Islet precursor cell (in vitro differentiated cells): ENCODE data around the gene OGFOD3.

Experiments used
- DNase-seq: peaks from one replicate; pipeline ENCODE4 v3.0.0-alpha.2; 2018

OGFOD3 gene

DNA sequence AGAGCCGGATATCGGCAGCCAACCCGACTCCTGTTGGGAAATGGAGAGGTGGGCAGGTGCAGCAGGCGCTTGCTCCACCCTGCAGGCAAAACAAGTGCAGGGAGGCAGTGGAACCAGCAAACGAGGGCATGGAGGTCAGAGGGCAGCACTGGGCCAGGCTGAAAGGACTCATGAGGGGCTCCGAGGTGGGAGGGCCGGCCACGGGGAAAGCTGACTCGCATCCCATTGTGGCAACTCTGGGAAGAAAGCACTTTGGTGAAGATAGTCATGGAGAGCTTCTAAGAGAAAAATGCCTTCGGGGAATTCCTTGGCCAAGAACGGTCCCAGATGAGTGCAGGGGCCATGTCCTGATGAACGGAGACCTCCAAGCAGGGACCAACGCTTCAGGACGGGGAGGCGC, 27.7 kb upstream of the OGFOD3 start:
- DNase-seq, result peak; percentile 53

DNA sequence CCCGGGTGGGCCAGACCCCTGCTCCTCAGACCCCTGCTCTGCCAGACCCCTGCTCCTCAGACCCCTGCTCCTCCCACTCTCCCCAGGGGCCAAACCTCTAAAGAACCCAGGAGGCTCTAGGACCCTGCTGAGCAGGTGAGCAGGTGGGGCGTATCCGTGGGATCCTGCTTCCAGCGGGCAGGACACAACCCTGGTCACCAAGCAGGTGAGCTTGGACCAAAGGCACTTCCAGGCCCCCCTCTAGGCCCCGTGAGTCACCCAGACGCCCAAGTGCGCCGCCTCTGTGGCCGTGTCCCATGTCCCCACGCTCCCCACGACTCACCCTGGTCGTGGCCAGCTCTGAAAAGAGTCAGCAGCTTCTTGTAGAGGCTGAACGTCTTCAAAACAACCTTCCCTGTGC, 27.2 kb upstream of the OGFOD3 start:
- no peak for DNase-seq

DNA sequence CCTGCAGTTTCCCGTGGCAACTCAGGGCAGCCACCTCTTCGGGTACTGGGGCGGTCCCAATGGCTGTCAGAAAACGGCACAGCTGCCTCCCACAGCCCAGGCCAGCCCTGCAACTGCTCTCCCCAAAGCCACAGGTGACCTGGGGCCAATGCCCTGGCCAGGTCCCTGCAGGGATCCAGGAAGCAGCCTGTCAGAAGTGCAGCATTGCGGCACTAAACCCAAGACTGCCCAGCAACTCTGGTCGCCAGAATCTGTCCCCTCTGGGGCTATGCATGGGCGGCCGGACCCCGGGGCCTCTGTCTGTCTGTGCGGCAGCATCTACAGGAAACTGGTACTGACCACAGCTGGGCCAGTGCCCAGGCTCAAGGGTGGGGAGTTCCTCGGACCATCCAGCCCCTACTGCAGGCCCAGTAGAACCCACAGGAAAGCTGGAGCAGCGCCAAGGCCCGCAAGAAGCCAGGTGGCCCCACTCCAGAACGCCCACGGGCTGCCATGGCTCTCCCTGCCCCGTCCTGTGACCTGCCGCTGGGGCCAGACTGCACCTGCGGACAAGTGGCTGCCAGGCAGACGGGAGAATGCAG, 26.6 kb upstream of the OGFOD3 start:
- DNase-seq, result no peak

DNA sequence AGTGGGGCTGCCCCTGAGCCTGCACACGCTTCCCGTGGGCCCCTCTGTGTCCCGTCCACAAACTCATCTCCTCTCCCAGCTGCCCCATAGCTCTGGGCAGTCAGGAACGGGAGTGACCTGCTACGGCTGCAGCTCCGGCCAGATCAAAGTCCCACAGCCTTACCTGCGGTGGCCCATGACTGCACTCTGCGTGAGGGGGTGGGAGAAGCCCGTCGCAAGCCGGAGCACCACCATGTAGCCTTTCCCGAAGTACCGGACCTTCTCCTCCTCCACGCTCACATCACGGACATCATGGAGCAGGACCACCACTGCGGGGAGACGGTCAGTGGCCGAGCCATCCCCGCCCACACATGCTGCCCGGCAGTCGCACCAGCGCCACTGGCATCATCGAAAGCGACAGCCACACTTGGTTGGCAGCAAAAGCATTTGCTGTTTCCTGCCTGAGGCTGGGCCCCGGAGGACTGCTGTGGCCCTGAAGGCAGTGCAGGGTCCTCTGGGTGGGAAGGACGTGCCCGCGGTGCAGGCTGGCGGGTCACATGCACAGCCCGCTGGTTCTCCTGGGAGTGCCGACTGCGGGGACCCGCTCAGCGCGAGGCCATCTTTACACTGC, 26.0 kb upstream of the OGFOD3 start:
- no peak for DNase-seq

DNA sequence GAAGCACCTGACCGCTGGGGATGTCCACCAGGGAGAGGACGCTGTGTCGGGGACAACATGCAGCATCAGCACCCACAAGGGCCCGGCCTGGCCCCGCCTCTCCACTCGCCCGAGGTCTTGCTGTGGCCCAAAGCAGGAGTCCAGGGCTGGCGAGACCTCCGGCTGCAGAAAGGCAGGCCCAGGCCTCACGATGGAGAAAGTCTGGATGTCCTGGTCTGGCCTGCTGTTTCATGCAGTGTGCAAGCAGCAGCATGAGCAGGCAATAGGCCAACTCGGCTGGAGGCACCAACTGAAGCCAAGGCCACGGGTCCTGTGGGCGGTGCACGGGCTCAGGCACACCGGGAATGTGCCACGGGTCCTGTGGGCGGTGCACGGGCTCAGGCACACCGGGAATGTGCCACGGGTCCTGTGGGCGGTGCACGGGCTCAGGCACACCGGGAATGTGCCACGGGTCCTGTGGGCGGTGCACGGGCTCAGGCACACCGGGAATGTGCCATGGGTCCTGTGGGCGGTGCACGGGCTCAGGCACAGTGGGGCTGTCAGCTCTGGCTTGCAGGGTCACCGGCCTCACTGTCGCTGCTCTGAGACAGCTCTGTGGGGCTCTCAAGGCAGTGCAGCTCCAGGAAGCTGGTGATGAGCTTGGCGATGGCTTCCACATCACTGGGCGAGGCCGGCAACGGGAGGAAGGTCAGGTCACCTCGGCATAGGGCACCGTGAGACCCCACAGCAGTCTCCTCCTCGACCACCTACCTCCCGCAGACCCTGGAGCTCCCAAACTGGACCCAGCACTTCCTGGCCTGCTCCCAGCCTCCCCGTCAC, 25.3 kb upstream of the OGFOD3 start:
- DNase-seq, result no peak

DNA sequence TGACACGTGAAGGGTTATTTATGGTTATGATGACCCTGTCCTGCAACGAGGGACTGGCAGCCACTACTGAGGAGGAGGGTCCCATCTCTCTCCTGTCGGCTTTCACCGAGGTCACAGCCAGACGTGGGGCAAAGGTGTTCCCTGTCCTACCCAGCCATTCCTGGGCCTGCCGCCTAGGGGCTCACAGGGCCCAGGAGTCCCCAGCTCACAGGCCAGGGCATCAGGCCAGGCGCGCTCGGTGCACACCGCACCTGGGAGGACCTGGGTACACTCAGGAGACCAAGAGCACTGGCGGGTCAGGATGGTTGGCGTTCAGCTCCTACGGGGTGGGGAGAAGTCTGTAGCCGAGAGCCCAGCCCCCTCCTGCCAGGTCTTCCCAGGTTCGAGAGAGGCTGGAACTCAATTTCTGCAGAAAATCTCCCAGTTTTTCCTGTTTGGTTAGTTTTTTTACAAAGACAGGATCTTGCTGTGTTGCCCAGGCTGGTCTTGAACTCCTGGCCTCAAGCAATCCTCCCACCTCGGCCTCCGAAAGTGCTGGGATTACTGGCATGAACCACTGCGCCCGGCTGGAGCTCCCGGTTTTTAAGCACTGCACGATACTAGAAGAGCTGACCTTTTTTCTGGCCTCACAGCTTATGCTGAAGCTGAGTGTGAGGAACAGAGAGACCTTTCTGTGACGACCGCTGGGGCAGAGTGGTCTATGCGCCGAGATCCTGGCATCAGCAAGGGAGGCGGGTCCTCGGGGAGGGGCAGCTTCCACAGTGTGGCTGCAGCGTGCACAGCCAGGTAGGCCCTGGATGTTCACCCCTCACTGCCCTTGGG, 24.5 kb upstream of the OGFOD3 start:
- DNase-seq, result no peak

DNA sequence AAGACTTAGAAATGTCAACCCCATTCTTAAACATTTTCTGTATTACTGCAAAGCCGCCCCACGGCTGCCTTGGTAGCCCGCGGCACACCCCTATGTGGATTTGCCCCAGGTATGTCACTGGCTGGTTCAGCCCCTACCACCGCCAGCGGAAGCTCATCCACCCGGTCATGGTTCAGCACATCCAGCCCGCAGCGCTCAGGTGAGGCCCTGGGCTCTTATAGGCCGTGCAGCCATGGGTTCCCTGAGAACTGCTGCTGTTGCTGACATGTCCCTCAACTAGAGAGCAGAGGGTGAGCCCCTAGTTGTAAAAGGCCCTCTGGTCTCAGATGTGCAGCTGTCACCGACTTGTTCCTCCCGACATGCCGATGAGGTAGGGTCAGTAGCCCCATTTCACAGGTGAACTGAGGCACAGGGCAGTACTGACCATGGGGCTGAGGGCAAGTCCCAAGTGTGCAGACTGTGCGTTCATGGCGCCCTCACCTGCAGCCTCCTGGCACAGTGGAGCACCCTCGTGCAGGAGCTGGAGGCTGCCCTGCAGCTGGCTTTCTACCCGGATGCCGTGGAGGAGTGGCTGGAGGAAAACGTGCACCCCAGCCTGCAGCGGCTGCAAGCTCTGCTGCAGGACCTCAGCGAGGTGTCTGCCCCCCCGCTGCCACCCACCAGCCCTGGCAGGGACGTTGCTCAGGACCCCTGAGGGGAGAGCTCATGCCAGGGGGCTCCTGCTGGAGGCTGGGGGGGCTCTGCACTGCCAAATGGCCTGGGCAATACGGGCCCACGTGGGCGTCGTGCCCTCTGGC, 23.5 kb upstream of the OGFOD3 start:
- no peak for DNase-seq

DNA sequence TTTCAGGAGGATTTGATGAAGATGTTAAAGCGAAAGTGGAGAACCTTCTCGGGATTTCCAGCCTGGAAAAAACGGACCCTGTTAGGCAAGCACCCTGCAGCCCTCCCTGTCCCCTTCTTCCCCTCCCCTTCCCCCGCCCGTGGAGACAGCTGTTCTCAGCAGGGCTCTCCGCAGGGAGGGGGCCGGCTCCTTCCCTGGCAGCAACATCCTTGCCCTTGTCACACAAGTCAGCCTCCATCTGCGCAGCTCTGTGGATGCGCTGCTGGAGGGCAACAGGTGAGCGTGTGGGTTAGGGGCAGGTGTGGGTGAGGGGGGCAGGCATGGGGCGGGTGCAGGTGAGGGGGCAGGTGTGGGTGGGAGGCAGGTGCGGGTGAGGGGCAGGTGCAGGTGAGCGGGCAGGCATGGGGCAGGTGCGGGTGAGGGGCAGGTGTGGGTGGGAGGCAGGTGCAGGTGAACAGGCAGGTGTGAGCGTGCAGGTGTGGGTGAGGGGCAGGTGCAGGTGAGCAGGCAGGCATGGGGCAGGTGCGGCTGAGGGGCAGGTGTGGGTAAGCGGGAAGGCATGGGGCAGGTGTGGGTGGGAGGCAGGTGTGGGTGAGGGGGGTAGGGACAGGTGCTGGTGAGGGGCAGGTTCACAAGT, 22.7 kb upstream of the OGFOD3 start:
- DNase-seq, result no peak

DNA sequence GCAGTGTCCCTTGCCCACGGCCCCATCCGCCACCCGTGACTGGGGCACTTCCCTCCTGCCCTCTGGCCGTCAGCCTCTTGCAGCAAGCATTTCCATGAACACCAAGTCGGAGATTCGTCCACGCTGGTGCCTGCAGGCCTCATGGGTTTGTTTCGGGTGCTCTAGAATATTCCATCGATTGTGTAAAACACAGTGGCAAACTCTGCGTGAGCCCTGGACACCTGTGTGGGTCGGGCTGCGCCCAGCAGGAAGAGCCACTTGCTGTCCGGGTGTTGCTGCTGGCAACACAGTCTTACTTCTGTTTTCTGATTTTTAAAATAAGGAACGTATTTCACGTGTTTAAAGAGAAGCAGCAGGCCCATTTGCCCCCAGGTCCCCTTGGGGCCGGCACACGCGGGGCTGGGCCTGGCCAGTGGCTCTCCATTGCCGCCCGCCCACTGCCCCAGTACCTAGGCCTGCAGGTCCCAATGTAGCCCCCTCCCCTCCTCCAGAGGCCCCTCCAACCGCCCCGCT, 22.1 kb upstream of the OGFOD3 start:
- DNase-seq, result no peak

DNA sequence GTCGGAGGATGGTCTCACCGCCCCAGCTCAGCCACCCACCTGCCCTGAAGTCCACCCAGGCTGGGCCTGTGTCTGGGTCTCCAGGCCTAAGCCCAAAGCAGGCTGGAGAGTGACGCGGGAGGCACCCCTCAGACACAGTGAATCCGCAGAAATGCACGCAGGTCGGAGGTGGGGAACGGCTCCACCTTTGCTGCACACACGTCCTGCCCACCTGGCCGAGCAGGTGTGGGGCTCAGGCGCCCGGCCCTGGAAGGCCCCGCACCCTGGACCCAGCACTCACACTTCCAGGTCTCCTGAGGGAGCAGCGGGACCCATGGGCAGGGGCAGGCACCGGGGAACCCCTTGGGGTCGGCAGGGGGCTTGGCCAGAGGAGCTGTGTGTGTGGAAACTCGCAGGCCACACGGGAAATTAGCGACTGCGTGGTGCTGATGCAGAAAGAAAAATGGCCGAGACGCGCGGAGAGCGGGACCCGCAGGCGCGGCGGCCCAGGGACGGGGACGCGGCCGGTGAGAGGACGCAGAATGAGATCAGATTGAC, 21.5 kb upstream of the OGFOD3 start:
- no peak for DNase-seq

DNA sequence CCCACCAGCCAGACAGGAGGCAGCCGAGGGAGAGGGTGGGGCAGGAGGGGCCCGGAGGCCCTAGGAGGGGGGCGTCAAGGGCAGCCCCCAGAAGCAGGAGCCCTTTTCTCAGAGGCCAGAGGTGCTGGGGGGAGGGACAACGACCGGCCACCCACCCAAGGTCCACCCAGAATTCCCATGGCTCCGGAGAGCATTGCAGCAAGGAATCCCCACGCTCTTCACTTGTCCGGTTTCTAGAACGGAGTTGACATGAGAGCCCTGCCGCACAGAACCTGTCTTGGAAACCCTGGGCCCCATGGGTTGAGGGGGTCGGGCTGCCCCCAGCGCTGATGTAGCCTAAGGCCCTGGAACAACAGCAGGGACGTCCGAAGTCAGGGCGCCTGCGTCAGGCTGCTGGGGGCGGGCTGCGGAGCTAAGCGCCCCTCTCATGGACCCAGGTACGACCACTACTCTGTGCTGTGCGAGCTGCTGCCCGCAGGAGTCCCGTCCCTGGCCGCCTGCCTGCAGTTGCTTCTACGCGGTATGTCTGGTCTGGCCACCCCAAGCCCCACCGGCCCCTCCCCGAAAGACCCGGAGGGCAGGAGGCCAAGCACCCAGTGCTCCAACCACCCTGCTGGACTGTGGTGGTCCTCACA, 20.9 kb upstream of the OGFOD3 start:
- no peak for DNase-seq

DNA sequence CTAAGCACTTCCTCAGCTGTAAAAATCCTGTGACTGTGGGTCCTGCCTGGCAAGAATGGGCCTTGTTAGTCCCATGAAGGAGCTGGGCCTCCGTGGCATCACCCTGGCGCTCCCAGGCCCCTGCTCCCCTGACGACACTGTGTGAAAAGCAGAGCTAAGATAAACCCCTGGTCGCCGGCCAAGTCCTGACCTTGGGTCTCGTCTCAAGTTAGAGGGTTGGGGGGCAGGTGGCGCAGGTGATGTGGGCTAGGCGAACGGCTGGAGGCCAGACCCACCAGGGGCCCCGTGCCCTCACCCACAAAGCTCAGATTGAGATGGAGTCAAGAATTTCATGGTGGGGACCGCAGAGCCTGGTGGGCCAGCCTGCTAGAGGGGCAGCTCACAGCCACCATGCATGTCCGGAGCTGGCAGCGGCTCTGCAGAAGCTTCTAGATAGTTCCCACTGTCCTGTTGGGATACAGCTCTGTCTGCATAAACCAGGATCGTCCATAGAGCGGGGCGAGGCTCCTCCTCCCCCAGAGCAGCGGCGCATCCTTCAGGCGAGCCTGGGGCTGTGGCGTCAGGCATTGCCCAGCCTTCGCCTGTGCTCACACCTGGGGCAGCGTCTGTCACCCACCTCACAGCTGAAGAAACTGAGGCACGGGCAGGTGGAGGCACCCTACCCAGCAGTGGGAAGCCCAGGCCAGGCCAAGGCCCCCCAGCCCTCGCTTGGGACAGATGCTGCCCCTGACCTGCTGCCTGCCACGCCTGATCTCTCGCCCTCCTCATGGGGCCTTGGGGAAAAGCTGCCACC, 20.2 kb upstream of the OGFOD3 start:
- no peak for DNase-seq

DNA sequence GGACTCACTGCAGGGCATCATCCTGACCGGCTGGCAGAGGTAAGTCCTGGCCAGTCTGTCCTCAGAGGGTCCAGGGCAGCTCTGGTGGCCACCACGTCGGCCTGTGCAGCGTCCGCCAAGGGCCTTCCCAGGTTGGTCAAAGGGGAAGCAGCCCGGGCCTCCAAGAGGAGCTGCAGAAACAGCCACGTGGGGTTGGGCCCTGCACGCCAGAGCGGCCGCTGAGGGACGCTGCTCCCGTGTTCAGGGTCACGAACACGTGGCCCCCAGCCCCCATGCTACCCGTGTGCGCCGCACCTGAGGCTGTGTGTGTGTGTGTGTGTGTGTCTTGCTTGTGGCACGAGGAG, 18.9 kb upstream of the OGFOD3 start:
- DNase-seq, result no peak

DNA sequence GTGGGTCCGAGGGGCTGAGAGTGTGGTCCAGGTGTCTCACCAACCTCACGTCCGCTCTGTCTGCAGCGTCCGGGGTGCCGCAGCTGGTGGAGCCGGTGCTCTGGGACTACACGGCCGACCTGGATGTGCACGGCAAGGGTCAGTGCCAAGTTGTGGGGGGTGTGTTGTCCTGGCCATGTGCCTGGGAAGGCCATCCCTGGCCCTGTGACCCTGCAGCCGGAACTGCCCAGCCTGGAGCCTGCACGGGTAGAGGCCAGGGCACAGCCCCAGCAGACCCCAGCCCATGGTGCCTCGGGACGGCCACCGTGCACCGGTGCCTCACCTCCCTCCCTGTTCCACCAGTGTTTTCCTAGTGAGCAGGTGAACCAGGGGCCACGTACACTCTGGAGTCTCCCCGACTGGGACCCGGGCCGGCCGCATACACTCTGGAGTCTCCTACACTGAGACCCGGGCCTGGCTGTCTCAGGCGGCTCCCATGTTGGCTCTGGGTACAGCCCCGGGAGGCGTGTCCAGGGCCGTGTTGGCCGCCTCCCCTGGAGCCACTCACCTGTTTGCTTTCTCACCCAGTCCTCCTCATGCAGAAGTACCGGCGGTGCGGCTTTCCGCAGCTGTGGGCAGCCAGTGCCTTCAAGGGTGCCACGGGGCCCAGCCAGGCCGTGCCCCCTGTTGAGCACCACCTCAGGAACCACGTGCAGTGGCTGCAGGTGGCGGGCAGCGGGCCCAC, 18.4 kb upstream of the OGFOD3 start:
- no peak for DNase-seq

DNA sequence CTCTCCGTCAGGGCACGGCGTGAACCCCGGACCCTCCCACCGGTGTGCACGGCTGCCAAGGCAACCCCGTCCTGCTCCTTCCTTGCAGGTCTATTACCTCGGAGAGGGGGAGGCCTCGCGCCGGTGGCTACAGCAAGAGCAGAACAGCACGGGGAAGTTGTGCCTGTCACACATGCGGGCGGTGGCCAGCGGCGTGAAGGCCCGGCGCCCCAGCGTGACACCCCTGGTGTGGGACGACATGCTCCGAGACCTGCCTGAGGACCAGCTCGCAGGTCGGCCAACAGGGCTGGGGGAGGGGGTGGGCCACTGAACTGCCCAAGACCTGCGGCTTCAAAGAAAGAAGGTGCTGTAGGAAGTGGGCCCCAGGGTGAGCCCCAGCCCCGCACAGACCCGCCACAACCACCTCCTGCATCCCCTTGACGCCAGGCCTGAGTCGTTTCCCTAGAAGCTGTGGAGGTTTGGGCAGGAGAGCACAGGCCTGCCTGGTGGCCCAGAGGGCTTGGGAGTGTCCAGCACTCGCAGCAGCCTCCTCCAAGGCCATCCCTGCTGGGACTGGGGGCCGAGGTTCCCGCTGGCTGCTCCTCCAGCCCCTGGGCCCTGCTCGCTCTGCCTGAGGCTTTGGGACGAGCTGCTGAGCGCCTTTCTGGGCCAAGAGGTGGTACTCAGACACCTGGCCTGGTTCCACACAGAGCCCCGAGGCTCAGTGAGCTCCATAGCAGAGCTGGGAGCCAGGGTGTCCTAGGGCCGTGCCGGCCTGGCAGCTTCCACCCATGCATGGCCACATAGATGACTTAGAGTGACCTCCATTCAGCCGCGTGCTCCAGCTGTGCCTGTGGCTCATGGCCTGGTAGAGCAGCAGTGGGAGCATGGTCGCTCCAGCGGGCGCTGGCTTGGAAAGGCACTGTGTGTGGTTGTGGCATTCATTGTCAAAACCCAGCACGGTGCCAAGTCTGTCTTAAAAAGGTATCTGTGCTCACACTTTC, 17.5 kb upstream of the OGFOD3 start:
- DNase-seq, result peak; percentile 58

DNA sequence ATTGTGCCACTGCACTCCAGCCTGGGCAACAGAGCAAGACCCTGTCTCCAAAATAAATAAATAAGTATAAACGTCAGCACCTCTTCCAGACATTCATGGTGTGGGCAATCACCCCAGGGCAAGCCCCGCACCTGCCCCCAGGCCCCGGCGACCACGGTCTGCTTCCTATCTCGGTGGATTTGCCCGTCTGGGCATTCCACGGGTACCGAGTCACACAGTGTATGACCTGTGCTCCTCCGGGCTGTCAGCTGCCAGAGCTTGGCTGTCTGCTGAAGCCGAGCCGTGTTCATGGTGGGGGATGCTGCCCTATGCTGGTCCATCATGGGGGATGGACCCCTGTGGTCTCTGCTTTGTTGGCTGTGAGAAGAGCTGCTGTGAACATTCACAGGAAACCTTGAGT, 16.7 kb upstream of the OGFOD3 start:
- peak; percentile 78 for DNase-seq

DNA sequence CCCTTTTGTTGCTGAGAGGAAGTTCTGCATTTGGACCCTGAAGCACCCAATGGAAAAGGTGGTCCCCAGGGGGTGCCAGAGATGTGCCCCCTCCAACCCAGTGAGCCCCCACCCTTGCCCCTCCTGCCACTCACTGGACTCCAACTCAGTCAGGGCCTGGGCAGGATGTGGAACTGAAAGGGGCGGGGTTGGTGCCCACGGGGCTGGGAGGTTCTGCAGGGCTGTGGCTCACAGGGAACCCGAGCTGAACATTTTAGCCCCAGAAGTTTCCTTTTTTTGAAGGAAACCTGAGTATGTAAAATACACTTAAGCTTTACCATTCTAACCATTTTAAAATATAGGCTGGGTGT, 15.8 kb upstream of the OGFOD3 start:
- DNase-seq, result no peak

DNA sequence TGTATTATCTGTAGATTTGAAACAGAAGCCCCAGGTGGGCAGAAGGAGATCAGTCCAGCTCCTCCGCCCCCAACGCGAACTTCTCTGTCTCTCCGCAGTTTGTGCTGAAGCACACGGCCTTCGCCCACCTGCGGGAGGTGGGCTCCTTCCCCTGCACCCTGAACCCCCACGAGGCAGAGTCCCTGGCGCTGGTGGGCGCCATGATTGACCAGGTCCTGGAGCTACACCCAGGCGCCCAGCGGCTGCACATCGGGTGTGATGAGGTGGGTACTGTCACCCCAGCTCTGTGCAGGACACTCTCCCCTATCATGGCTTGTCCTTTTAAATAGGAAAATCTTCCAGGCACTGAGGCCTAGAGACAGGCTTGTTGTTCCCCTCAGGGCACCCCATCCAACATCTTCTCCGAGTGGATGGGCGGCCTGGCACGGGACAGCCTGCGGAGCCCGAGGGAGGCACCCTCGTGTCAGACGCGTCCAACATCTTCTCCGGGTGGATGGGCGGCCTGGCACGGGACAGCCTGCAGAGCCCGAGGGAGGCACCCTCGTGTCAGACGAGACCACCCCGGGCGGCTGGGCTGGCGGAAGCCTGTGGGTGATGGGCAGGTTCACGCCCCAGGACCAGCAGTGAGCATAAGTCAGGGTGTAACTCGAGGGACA, 15.3 kb upstream of the OGFOD3 start:
- DNase-seq, result no peak
